ENCODE measurements around the gene GNB1L.

GNB1L gene

GRCh38 chr22:19827341-19828034, 27.2 kb downstream of the GNB1L start:
- Histone ChIP-seq H3K27ac (no peak overlapping the region), H3K9me3 (no peaks in the 10 kb centered on the region), H3K4me3 (ENCODE audit: low read depth in 1 of 2, low read length in 1 of 2) (no peak overlapping the region), H3K4me1 (ENCODE audit: control insufficient read depth in 1 of 2, insufficient read depth in 1 of 2, low read depth in 1 of 2, low read length in 1 of 2) (peaks cover 7 to 10% of the 10 kb centered on the region in 2 experiments), H3K36me3 (no peaks in the 10 kb centered on the region), H3K27me3 (no peaks in the 10 kb centered on the region)
- TF ChIP-seq CTCF (IDR thresholded peaks at IDR 0.05), result no peak

- Histone ChIP-seq H3K27me3 (no peaks in the 10 kb centered on the region), H3K36me3 (no peaks in the 10 kb centered on the region), H3K4me1 (ENCODE audit: control insufficient read depth in 1 of 2, insufficient read depth in 1 of 2, low read depth in 1 of 2, low read length in 1 of 2) (peaks cover 7 to 10% of the 10 kb centered on the region in 2 experiments), H3K9me3 (no peaks in the 10 kb centered on the region), H3K27ac (no peak overlapping the region), H3K4me3 (ENCODE audit: low read depth in 1 of 2, low read length in 1 of 2) (no peak overlapping the region)
- no peak for TF ChIP-seq CTCF (IDR thresholded peaks at IDR 0.05)
Measured at GRCh38 chr22:19826619-19826950, 28.1 kb downstream of the GNB1L start.

- H3K27me3 ChIP-seq, result no peaks in the 10 kb centered on the region
- H3K9me3 ChIP-seq, result no peaks in the 10 kb centered on the region
- no peak overlapping the region for H3K4me3 ChIP-seq (ENCODE audit: low read depth in 1 of 2, low read length in 1 of 2)
- no peak overlapping the region for H3K27ac ChIP-seq
- H3K4me1 ChIP-seq (ENCODE audit: control insufficient read depth in 1 of 2, insufficient read depth in 1 of 2, low read depth in 1 of 2, low read length in 1 of 2), result peaks cover 7 to 10% of the 10 kb centered on the region in 2 experiments
- no peak for TF ChIP-seq CTCF (IDR thresholded peaks at IDR 0.05)
- no peaks in the 10 kb centered on the region for H3K36me3 ChIP-seq
Measured at GRCh38 chr22:19825904-19826618, 28.6 kb downstream of the GNB1L start.

GRCh38 chr22:19824926-19825339, 29.7 kb downstream of the GNB1L start:
- Histone ChIP-seq H3K27me3 (no peaks in the 10 kb centered on the region), H3K9me3 (no peaks in the 10 kb centered on the region), H3K4me3 (ENCODE audit: low read depth in 1 of 2, low read length in 1 of 2) (no peak overlapping the region), H3K4me1 (ENCODE audit: control insufficient read depth in 1 of 2, insufficient read depth in 1 of 2, low read depth in 1 of 2, low read length in 1 of 2) (peaks cover 7 to 10% of the 10 kb centered on the region in 2 experiments), H3K36me3 (no peaks in the 10 kb centered on the region), H3K27ac (no peak overlapping the region)
- TF ChIP-seq CTCF (IDR thresholded peaks at IDR 0.05), result no peak

GRCh38 chr22:19824212-19824925, 30.3 kb downstream of the GNB1L start:
- Histone ChIP-seq H3K27ac (no peak overlapping the region), H3K9me3 (no peaks in the 10 kb centered on the region), H3K4me1 (ENCODE audit: control insufficient read depth in 1 of 2, insufficient read depth in 1 of 2, low read depth in 1 of 2, low read length in 1 of 2) (peaks cover 7 to 10% of the 10 kb centered on the region in 2 experiments)

More at GRCh38 chr22:19824212-19824925, 30.3 kb downstream of the GNB1L start:
- TF ChIP-seq CTCF (IDR thresholded peaks at IDR 0.05), result no peak
- Histone ChIP-seq H3K4me3 (ENCODE audit: low read depth in 1 of 2, low read length in 1 of 2) (no peak overlapping the region), H3K27me3 (no peaks in the 10 kb centered on the region), H3K36me3 (no peaks in the 10 kb centered on the region)
